Right lobe of liver (tissue), 6 donors: ENCODE results near the gene ARVCF. TPM values are rescaled to one million over a fixed set of nuclear protein-coding genes. Genes with fewer than 3 reads are reported as not detected.

ENCODE experiments used
- ATAC-seq, 4 donors: fragments of 200-7000 bp; cut with Tn5 transposase; one replicate each; pipeline ENCODE4 v1.9.1; 2020; ENCODE audit warnings: mild to moderate bottlenecking in 4 of 4, moderate library complexity in 4 of 4
- DNase-seq, 3 donors: peaks; one replicate each; pipeline ENCODE4 v3.0.0-alpha.2; 2020
- H3K27ac ChIP-seq, 3 donors: fragments of 200-600 bp; one replicate each; pipeline ENCODE4 v1.8.0; 2022
- H3K27me3 ChIP-seq, 2 donors: fragments of 200-600 bp; one replicate each; pipeline ENCODE4 v1.8.0; 2022
- H3K36me3 ChIP-seq, 4 donors: fragments of 200-600 bp; sonication (generic) in 1 of 4; one replicate each; pipeline versions ENCODE4 v1.5.1 to v1.8.0; 2017 to 2022; ENCODE audit warnings: control low read depth in 1 of 4
- H3K4me1 ChIP-seq, 4 donors: fragments of 200-600 bp; sonication (generic) in 1 of 4; one replicate each; pipeline versions ENCODE4 v1.5.1 to v1.8.0; 2017 to 2022; ENCODE audit warnings: control low read depth in 1 of 4
- H3K4me3 ChIP-seq, 3 donors: fragments of 200-600 bp; one replicate each; pipeline ENCODE4 v1.8.0; 2022
- H3K9me3 ChIP-seq, 4 donors: fragments of 200-600 bp; sonication (generic) in 1 of 4; one replicate each; pipeline versions ENCODE4 v1.5.1 to v1.8.0; 2017 to 2022; ENCODE audit warnings: control low read depth in 1 of 4
- CTCF ChIP-seq, 4 donors: fragments of 200-600 bp in 3 of 4; fragments of 450-650 bp in 1 of 4; IDR thresholded peaks; one replicate each; pipeline versions ENCODE4 v1.5.1 to v1.8.0; 2016 to 2022; ENCODE audit warnings: antibody characterized with exemption in 4 of 4, mild to moderate bottlenecking in 2 of 4
- POLR2A ChIP-seq: fragments of 450-650 bp; IDR thresholded peaks from one replicate; pipeline ENCODE4 v1.6.1; 2017; ENCODE audit warnings: antibody characterized with exemption, mild to moderate bottlenecking
- WGBS: methylation state at CpG from one replicate; pipeline ENCODE4 v1.1.6; 2018; ENCODE audit warnings: low coverage, low lambda C conversion rate; ENCODE audit not compliant: insufficient coverage; ENCODE audit errors: missing lambda C conversion rate; 5-methylcytosine and 5-hydroxymethylcytosine counted together
- intact Hi-C, 2 donors: fragments of 100-400 bp; cut with DNase I; formaldehyde crosslinking; loops; one replicate each; pipeline versions ENCODE4 v1.11.2 to v1.14.1; 2022
- total RNA-seq, 6 experiments: library from RNA; depleted of rRNA in 2 of 6; stranded (reverse); fragments of >200 nt in 2 of 6; fragmentation: NEBNext Ultra II Directional in 3 of 6; extraction: Animal tissue kit (Norgen Biotek cat#: 25700) in 3 of 6; gene quantifications; one replicate each; pipeline versions ENCODE4 v1.1.0 to v1.2.4, GENCODE V29; 2016 to 2023
- donor health status: DM: no; HTN: yes; CAD: no.
- donor health status: DM: no; HTN: no; CAD: no.
- donor health status: DM: no; HTN: no; CAD: no.
- donor health status: DM: no; HTN: yes; CAD: no.
- donor health status: DM: no; HTN: yes; CAD: no.

The ARVCF gene
- total RNA-seq, 6 experiments from 2014 or later: 11.5 to 40.9 (median 20.7) TPM

- peak; percentile 87 to 93 (median 88) for ATAC-seq
- intact Hi-C loops: no loop called here
- Histone ChIP-seq H3K9me3 (no peaks in the 10 kb centered on the region), H3K4me1 (peaks cover 0 to 20% (median 8%) of the 10 kb centered on the region in 4 donors), H3K36me3 (peaks cover 0 to 15% (median 1%) of the 10 kb centered on the region in 4 donors), H3K27me3 (no peaks in the 10 kb centered on the region), H3K27ac (peak overlapping the region; percentile 36 to 87 (median 44)), H3K4me3 (no peak overlapping the region)
- 67% methylated on average over 1 of the region's 14 CpGs for WGBS
- TF ChIP-seq CTCF (IDR thresholded peaks at IDR 0.05) (peak in 1 of 4 donors; percentile 5), POLR2A (no peak)
- DNase-seq: peak; percentile 74 to 94 (median 94)
Measured at GRCh38 chr22:20033045-20033706, 16.6 kb upstream of the ARVCF start.

- no peak for ATAC-seq
- DNase-seq: peak in 1 of 3 donors; percentile 46
- H3K27ac ChIP-seq: peak overlapping the region in 2 of 3 donors; percentile 44 to 87
- H3K4me3 ChIP-seq: no peak overlapping the region
- no peaks in the 10 kb centered on the region for H3K9me3 ChIP-seq
- H3K4me1 ChIP-seq: peaks cover 0 to 20% (median 8%) of the 10 kb centered on the region in 4 donors
- WGBS: 20% methylated on average over 1 of the region's 7 CpGs
- no peaks in the 10 kb centered on the region for H3K27me3 ChIP-seq
- intact Hi-C loops: no loop called here
- no peak for TF ChIP-seq CTCF (IDR thresholded peaks at IDR 0.05)
- no peak for TF ChIP-seq POLR2A
- peaks cover 0 to 8% (median 0%) of the 10 kb centered on the region in 4 donors for H3K36me3 ChIP-seq
Measured at GRCh38 chr22:20032407-20032991, 15.9 kb upstream of the ARVCF start.

GRCh38 chr22:20031732-20032406 is 15.2 kb upstream of the ARVCF start:
- Histone ChIP-seq H3K4me1 (peaks cover 0 to 20% (median 8%) of the 10 kb centered on the region in 4 donors), H3K9me3 (no peaks in the 10 kb centered on the region), H3K27me3 (no peaks in the 10 kb centered on the region), H3K36me3 (peaks cover 0 to 2% (median 0%) of the 10 kb centered on the region in 4 donors), H3K27ac (peak overlapping the region in 2 of 3 donors; percentile 44 to 87), H3K4me3 (no peak overlapping the region)
- no peak for ATAC-seq
- intact Hi-C loops: no loop called here
- TF ChIP-seq POLR2A (no peak), CTCF (IDR thresholded peaks at IDR 0.05) (no peak)
- no peak for DNase-seq
- WGBS: 60% methylated on average over 1 of the region's 16 CpGs

- intact Hi-C loops: loop anchor here in 1 of 2 donors (10.0 kb wide), 1 partner anchor 55 kb away; no protein-coding TSS in a partner anchor
- H3K4me1 ChIP-seq: peaks cover 0 to 20% (median 8%) of the 10 kb centered on the region in 4 donors
- H3K27me3 ChIP-seq: no peaks in the 10 kb centered on the region
- no peak for ATAC-seq
- no peaks in the 10 kb centered on the region for H3K36me3 ChIP-seq
- no peaks in the 10 kb centered on the region for H3K9me3 ChIP-seq
- no peak overlapping the region for H3K4me3 ChIP-seq
- no peak for DNase-seq
- no peak for TF ChIP-seq POLR2A
- TF ChIP-seq CTCF (IDR thresholded peaks at IDR 0.05): no peak
- H3K27ac ChIP-seq: no peak overlapping the region
- WGBS: 88% methylated on average over 5 of the region's 9 CpGs
Measured at GRCh38 chr22:20029550-20030225, 13.1 kb upstream of the ARVCF start.
